CD14-positive monocyte (primary cell): ENCODE results near the gene RPUSD4. TPM values are rescaled to one million over a fixed set of nuclear protein-coding genes. Genes with fewer than 3 reads are reported as not detected.
A peak's percentile ranks its signal among the peaks of the same experiment; 100 is the strongest.
"Not testable (repeated sequence)": the region's sequence is repeated elsewhere in the genome, so short reads cannot be mapped to it uniquely, and the experiment has no call there.

ENCODE experiments used
- DNase-seq, 3 donors: peaks; one replicate each; pipeline ENCODE4 v3.0.0-alpha.2; 2011 to 2022
- H2AFZ ChIP-seq: 2 replicates; pipeline ENCODE4 v1.6.0; 2012; ENCODE audit warnings: mild to moderate bottlenecking, low read depth, low read length, inconsistent platforms; ENCODE audit not compliant: insufficient read depth, poor library complexity, severe bottlenecking
- H3K27ac ChIP-seq, 2 donors: 1 replicate in 1 of 2; 2 replicates in 1 of 2; pipeline ENCODE4 v1.5.1; 2012 to 2013; ENCODE audit warnings: low read length in 2 of 2, control low read depth in 1 of 2, inconsistent platforms in 1 of 2, low read depth in 1 of 2, mild to moderate bottlenecking in 1 of 2
- H3K27me3 ChIP-seq, 2 donors: one replicate each; pipeline versions ENCODE4 v1.6.0 to v1.6.1; 2011 to 2013; ENCODE audit warnings: low read length in 2 of 2; ENCODE audit not compliant: control insufficient read depth in 2 of 2, insufficient read depth in 2 of 2
- H3K36me3 ChIP-seq, 2 donors: replicated peaks in 1 of 2; 1 replicate in 1 of 2; 2 replicates in 1 of 2; pipeline versions ENCODE4 v1.5.1 to v1.6.1; 2012 to 2013; ENCODE audit warnings: low read length in 2 of 2, control low read depth in 1 of 2, inconsistent platforms in 1 of 2, mild to moderate bottlenecking in 1 of 2; ENCODE audit not compliant: insufficient read depth in 2 of 2, control insufficient read depth in 1 of 2
- H3K4me1 ChIP-seq, 2 donors: 1 replicate in 1 of 2; 2 replicates in 1 of 2; pipeline versions ENCODE4 v1.5.1 to v1.6.1; 2012 to 2013; ENCODE audit warnings: low read length in 2 of 2, control low read depth in 1 of 2, inconsistent platforms in 1 of 2, mild to moderate bottlenecking in 1 of 2, moderate library complexity in 1 of 2; ENCODE audit not compliant: insufficient read depth in 2 of 2, control insufficient read depth in 1 of 2
- H3K4me2 ChIP-seq: replicated peaks from 2 replicates; pipeline ENCODE3; 2012; ENCODE audit warnings: low read length, moderate library complexity, mild to moderate bottlenecking; ENCODE audit not compliant: poor library complexity, severe bottlenecking; ENCODE audit errors: extremely low read depth
- H3K4me3 ChIP-seq, 3 experiments: fragments of 200-600 bp in 1 of 3; sonication (generic) in 1 of 3; replicated peaks in 1 of 3; 1 replicate in 2 of 3; 2 replicates in 1 of 3; pipeline ENCODE4 v1.5.1; 2011 to 2013; ENCODE audit warnings: low read length in 3 of 3, mild to moderate bottlenecking in 3 of 3, control low read depth in 2 of 3, low read depth in 2 of 3, inconsistent platforms in 1 of 3, moderate library complexity in 1 of 3
- H3K79me2 ChIP-seq: 2 replicates; pipeline ENCODE4 v1.6.0; 2012; ENCODE audit warnings: mild to moderate bottlenecking, control low read depth, inconsistent platforms, low read length, moderate library complexity; ENCODE audit not compliant: insufficient read depth
- H3K9ac ChIP-seq: 2 replicates; pipeline ENCODE4 v1.6.0; 2017; ENCODE audit warnings: low read length, mild to moderate bottlenecking; ENCODE audit not compliant: insufficient read depth, poor library complexity, severe bottlenecking
- H3K9me3 ChIP-seq, 2 donors: replicated peaks in 1 of 2; 1 replicate in 1 of 2; 2 replicates in 1 of 2; pipeline versions ENCODE4 v1.5.1 to v1.6.1; 2012 to 2013; ENCODE audit warnings: low read length in 2 of 2, control low read depth in 1 of 2; ENCODE audit not compliant: control insufficient read depth in 1 of 2, insufficient read depth in 1 of 2
- H4K20me1 ChIP-seq: 2 replicates; pipeline ENCODE4 v1.6.0; 2012; ENCODE audit warnings: mild to moderate bottlenecking, low read length, control low read depth, moderate library complexity; ENCODE audit not compliant: insufficient read depth
- H3K27ac Mint-ChIP-seq, 7 donors: one replicate each; pipeline ENCODE4 v1.8.0; 2020; ENCODE audit warnings: mild to moderate bottlenecking in 7 of 7, mixed read lengths in 7 of 7, moderate library complexity in 6 of 7, inconsistent platforms in 2 of 7
- H3K27me3 Mint-ChIP-seq, 3 donors: one replicate each; pipeline ENCODE4 v1.8.0; 2021 to 2022; ENCODE audit warnings: low read depth in 3 of 3, mild to moderate bottlenecking in 3 of 3, mixed read lengths in 3 of 3, moderate library complexity in 3 of 3, inconsistent platforms in 1 of 3
- H3K36me3 Mint-ChIP-seq, 2 donors: one replicate each; pipeline ENCODE4 v1.8.0; 2020; ENCODE audit warnings: mixed read lengths in 2 of 2, inconsistent platforms in 1 of 2, mild to moderate bottlenecking in 1 of 2
- H3K4me1 Mint-ChIP-seq: one replicate; pipeline ENCODE4 v1.8.0; 2020; ENCODE audit warnings: mild to moderate bottlenecking, mixed read lengths
- H3K4me3 Mint-ChIP-seq, 2 donors: one replicate each; pipeline ENCODE4 v1.8.0; 2020; ENCODE audit warnings: mild to moderate bottlenecking in 2 of 2, mixed read lengths in 2 of 2, moderate library complexity in 1 of 2
- H3K9me3 Mint-ChIP-seq, 7 donors: one replicate each; pipeline ENCODE4 v1.8.0; 2020 to 2022; ENCODE audit warnings: mixed read lengths in 7 of 7, mild to moderate bottlenecking in 6 of 7, moderate library complexity in 6 of 7, inconsistent platforms in 2 of 7
- WGBS: methylation state at CpG from one replicate; pipeline ENCODE4 v1.1.5; 2013; ENCODE audit warnings: missing lambda C conversion rate; ENCODE audit not compliant: insufficient coverage; 5-methylcytosine and 5-hydroxymethylcytosine counted together
- intact Hi-C, 2 donors: fragments of 100-400 bp; cut with micrococcal nuclease; formaldehyde crosslinking; loops; one replicate each; pipeline versions ENCODE4 v1.15.0 to v1.15.1; 2023
- polyA plus RNA-seq, 3 donors: library from polyadenylated mRNA; depleted of rRNA in 1 of 3; unstranded in 2 of 3; stranded (reverse) in 1 of 3; fragments of 300-500 nt in 2 of 3; fragments of >200 nt in 1 of 3; fragmentation: Illumina TruSeq in 2 of 3; gene quantifications; 1 replicate in 2 of 3; 2 replicates in 1 of 3; pipeline ENCODE4 v1.2.3, GENCODE V29; 2012 to 2021
- TF ChIP-seq, protein P1 (sequence below): fragments of 200-600 bp; IDR thresholded peaks from one replicate; pipeline ENCODE4 v1.8.0; 2022; ENCODE audit warnings: antibody characterized with exemption, mild to moderate bottlenecking

RPUSD4 gene
- polyA plus RNA-seq, 3 donors, result 9.0 to 15.5 (median 10.3) TPM

DNA sequence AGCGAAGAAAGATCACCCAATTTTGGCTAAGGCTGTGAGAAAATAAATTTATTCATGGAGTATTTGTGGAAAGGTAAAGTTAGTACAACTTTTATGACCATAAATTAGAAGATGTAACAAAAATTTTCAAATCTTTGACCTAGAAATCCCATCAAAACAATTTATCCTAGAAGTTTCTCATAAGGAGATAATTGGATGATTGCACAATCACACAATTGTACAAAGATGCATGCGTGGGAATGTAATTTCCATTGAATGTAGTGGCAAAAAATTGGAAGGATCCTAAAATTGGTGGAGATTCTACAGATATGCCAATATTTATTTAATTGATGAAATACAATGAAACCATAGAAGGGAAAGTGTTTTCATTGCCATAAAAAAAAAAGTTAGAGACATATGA lies 45.7 kb upstream of the RPUSD4 start:
- WGBS, result no CpG with 5 or more reads among the region's 2 CpGs
- TF ChIP-seq, protein P1, sequence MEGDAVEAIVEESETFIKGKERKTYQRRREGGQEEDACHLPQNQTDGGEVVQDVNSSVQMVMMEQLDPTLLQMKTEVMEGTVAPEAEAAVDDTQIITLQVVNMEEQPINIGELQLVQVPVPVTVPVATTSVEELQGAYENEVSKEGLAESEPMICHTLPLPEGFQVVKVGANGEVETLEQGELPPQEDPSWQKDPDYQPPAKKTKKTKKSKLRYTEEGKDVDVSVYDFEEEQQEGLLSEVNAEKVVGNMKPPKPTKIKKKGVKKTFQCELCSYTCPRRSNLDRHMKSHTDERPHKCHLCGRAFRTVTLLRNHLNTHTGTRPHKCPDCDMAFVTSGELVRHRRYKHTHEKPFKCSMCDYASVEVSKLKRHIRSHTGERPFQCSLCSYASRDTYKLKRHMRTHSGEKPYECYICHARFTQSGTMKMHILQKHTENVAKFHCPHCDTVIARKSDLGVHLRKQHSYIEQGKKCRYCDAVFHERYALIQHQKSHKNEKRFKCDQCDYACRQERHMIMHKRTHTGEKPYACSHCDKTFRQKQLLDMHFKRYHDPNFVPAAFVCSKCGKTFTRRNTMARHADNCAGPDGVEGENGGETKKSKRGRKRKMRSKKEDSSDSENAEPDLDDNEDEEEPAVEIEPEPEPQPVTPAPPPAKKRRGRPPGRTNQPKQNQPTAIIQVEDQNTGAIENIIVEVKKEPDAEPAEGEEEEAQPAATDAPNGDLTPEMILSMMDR, result no peak
- Mint-ChIP-seq H3K36me3 (peaks cover 66 to 70% of the 10 kb centered on the region in 2 donors), H3K4me1 (no peaks in the 10 kb centered on the region), H3K9me3 (no peaks in the 10 kb centered on the region), H3K27me3 (no peaks in the 10 kb centered on the region), H3K27ac (no peak overlapping the region), H3K4me3 (no peak overlapping the region)
- no peak for DNase-seq
- Histone ChIP-seq H3K36me3 (peaks cover 66 to 92% of the 10 kb centered on the region in 2 donors), H3K27me3 (no peaks in the 10 kb centered on the region), H3K79me2 (no peaks in the 10 kb centered on the region), H3K27ac (no peak overlapping the region), H3K9ac (no peak overlapping the region), H3K4me1 (no peaks in the 10 kb centered on the region), H3K4me3 (no peak overlapping the region), H3K9me3 (no peaks in the 10 kb centered on the region), H3K4me2 (no peak overlapping the region), H4K20me1 (peaks cover 3% of the 10 kb centered on the region), H2AFZ (no peak overlapping the region)
- intact Hi-C loops, result no loop called here

DNA sequence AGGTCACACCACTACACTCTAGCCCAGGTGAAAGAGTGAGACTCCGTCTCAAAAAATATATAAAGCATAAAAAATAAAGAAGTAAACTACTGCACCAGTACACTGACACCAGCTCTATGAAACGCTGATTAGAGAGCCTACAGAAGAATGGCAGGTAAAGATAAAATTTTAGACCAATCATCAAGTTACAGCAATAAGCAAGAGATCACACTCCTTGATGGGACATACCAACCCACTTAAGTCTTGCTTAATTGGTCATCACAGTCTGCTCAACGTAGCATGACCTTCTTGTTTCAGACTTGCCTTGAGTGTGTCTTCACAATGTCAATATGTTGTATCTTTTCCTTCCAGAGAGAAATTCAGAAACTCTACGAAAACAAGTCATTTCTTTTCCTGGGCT lies 44.8 kb upstream of the RPUSD4 start:
- peak overlapping the region in 1 of 7 donors; percentile 15 for H3K27ac Mint-ChIP-seq
- Histone ChIP-seq H3K9me3 (no peaks in the 10 kb centered on the region), H3K4me1 (no peaks in the 10 kb centered on the region), H3K4me3 (no peak overlapping the region), H3K27ac (no peak overlapping the region), H3K4me2 (no peak overlapping the region), H2AFZ (no peak overlapping the region), H3K36me3 (peaks cover 61 to 92% of the 10 kb centered on the region in 2 donors), H3K9ac (no peak overlapping the region), H3K79me2 (no peaks in the 10 kb centered on the region), H4K20me1 (peaks cover 1% of the 10 kb centered on the region), H3K27me3 (no peaks in the 10 kb centered on the region)
- H3K4me1 Mint-ChIP-seq, result no peaks in the 10 kb centered on the region
- no peaks in the 10 kb centered on the region for H3K27me3 Mint-ChIP-seq
- TF ChIP-seq, protein P1, result no peak
- H3K9me3 Mint-ChIP-seq, result peaks cover 0 to 2% (median 0%) of the 10 kb centered on the region in 7 donors
- 94% methylated on average over 3 of the region's 4 CpGs for WGBS
- peaks cover 68 to 70% of the 10 kb centered on the region in 2 donors for H3K36me3 Mint-ChIP-seq
- intact Hi-C loops, result no loop called here
- H3K4me3 Mint-ChIP-seq, result no peak overlapping the region
- no peak for DNase-seq

DNA sequence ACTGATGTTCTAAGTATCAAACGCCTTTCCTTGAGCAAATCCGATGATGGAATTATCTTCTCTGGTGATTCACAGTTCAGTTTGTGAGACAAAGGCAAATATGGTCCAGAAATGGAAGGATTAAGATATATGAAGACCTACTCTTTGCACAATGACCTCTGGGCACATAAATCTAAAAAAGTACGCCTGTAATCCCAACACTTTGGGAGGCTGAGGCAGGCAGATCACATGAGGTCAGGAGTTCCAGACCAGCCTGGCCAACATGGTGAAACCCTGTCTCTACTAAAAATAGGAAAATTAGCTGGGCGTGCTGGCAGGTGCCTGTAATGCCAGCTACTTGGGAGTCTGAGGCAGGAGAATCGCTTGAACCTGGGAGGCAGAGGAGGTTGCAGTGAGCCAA lies 44.1 kb upstream of the RPUSD4 start:
- H3K4me1 ChIP-seq, H3K9ac ChIP-seq, H4K20me1 ChIP-seq, H3K4me3 ChIP-seq, H3K9me3 Mint-ChIP-seq, H3K27ac ChIP-seq, H3K27me3 Mint-ChIP-seq, H3K4me3 Mint-ChIP-seq, DNase-seq, H3K27me3 ChIP-seq, H3K79me2 ChIP-seq, H3K4me1 Mint-ChIP-seq, intact Hi-C loops, H2AFZ ChIP-seq, H3K4me2 ChIP-seq, H3K9me3 ChIP-seq: not testable (repeated sequence)
- Mint-ChIP-seq H3K36me3 (peaks cover 67 to 68% of the 10 kb centered on the region in 2 donors), H3K27ac (peak overlapping the region in 1 of 7 donors; percentile 52)
- H3K36me3 ChIP-seq, result peaks cover 62 to 92% of the 10 kb centered on the region in 2 donors
- 100% methylated on average over 1 of the region's 5 CpGs for WGBS
